GM21786 (cell line): Measurements from ENCODE around the gene TSPO.

ENCODE experiments used
- ATAC-seq: cut with Tn5 transposase; IDR thresholded peaks from one replicate; pipeline ENCODE4 v1.9.1; 2021; ENCODE audit not compliant: unreplicated experiment

The TSPO gene

DNA sequence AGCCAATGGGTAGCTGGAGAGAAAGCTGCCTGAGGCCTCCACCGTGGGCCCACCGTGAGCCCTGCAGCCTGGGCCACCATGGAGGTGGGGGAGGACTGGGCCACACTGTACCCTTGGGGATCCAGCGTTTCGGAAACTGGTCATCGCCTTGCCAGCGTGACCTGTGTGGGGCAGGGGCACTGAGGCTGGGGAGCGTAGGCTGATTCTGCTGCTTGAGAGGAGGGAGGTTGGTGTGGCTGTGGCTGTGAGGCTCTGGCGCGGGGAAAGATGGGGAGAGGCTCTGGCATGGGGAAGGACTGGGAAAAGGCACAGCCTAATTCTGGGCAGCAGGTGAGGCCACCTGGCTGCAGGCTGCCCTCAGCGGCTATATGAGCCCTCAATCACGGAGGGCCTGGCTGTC, 48.2 kb downstream of the TSPO start:
- ATAC-seq: no peak

DNA sequence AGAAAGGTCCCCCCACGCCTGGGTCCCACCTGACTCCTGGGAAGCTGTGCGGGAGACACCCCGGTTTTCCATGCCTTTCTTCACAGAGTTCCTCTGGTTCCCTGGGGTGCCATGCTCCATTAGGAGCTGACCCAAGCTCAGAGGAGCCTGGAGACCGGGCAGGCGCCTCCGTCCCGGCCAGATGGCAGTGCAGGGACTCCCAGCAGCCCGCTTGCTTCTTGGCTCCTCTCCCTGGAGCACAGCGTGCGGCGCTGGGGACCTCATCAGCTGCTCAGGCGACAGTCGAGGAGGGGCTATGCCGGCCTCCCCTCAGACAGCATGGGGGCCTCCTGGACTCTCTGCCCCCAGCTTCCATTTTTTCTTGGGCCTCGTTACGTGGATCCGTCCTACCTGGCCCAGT, 48.7 kb downstream of the TSPO start:
- ATAC-seq: no peak

DNA sequence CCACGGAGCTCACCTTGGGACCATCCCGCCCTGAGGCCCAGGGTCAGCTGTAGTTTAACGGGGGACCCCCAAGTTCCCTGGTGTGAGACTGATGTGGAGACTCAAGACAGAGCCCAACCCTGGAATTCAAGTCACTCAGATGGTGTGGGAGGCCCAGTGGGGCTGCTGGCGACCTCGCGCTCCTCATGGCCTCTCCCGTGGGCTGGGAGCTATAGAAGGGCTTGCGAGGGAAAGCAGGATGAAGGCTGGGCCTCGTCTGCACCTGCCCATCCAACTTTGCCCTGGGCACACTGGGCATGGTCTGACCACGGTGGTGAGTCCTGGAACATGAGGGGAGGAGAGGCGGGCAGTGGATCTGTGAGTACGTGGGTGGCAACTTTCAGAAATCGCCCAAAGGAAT, 49.2 kb downstream of the TSPO start:
- no peak for ATAC-seq

DNA sequence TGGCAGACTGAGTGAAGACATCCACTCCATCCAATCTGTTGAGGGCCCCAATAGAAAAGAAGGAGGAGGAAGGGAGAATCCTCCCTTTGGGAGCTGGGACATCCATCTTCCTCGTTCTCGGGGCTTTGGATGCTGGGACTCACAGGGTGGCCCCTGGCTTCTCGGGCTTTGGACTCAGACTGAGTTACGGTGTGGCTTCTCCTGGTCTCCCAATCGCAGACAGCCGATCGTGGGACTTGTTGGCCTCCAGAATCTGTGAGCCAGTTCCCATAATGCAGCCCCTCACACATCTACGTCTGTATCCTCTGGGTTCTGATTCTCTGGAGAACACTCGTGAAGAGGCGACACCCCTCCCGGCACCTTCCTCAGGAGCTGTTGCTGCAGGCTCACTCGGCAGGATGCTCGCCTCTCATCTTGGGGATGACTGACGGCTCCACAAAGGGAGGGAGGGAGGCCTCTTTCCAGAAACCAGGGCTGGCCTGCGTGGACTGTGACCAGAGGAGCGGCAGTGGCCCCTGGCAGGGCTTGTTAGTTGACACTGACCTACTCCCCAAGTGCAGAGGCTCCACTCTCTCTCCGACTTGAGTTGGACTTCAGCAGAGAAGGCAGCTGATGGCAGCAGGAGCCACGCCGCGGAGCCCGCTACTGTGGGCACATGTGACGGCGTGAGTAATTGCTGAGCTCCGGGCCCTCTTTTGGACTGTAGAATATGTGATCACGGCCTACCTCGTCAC, 50.3 kb downstream of the TSPO start:
- ATAC-seq: no peak

DNA sequence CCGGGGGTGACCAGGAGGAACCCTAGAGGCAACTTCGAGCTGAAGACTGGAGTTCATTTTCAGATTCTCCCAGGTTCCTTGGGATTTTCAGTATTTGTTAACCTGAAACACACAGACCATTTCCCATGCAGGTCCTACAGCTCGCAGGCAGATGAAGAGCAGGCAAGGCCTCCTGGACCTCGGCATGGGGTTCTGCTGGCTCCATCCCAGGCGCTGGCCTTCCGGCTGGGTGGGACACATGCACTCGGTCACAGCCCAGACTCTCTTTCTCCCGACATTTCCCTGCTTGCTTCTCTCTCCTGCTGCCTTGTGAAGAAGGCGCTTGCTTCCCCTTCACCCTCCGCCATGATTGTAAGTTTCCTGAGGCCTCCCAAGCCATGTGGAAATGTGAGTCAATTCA, 51.0 kb downstream of the TSPO start:
- no peak for ATAC-seq

DNA sequence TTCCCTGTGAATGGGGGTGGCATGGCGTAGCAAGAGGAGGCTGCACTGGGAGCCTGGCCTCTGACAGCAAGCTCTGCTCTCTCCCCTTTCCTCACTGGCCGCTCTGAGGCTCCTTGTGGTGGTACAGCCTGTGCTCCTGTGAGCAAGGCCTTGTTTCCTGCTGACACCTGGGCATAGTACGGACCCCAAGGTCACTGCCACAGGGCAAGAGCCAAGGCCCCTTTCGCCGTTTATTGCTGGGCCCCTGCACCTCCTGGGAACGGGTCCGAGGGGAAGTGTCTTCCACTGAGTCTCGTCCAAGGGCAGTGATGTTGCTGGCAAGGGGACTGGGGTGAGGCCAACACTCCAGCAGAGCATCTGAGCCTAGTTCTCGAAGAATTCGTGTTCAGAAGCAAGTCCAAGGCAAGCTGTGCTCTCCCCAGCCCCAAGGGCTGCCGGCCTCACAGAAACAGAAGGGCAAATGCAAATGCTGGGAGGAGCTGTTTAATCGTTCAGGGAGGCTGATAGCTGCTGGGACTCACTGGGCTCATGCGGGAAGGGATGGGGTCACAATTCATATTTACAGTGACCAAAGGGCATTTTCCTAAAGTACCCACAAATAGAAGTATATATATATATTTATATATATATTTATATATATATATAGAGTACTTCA, 51.5 kb downstream of the TSPO start:
- ATAC-seq: no peak

DNA sequence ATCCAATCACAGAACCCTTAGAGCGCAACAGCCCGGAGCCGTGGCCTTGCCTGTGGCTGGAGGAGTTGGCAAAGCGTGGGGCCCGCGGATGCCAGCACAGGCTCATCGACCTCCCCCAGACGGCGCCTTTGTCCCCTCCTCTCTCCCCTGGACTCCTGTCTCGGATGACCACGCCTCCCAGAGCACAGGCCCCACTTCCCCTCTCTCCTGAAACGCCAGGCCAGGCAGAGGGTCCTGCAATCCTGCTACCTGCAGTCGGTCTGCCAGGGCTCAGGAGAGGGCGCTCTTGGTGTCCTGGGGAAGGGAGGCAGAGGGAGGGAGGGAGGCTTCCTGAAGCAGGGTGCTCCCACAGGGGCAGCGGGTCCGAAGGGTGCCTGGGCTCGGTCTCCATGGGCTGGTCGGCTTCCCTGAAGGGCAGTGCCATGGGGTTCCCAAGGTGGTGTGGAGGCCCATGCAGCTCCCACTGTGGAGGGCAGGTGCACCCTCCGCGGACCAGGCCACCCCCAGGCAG, 52.2 kb downstream of the TSPO start:
- no peak for ATAC-seq

DNA sequence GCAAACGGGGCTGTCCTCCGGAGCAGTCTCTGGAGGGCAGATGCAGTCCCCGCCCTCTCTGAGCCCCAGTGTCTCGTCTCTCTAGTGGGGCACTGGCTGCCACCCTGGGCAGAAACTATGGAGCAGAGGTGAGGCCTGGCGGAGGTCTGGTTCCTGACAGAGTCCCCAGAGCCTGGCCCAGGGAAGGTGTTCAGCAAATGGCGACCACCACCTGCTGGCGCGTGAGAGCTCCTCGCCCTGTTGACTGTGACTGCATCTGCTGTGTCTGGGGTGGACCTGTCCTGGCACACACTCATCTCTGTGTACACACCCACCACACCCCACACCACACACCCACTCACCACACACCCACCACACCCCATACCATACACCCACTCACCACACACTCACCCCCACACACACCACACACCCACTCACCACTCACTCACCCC, 53.9 kb downstream of the TSPO start:
- ATAC-seq: no peak

DNA sequence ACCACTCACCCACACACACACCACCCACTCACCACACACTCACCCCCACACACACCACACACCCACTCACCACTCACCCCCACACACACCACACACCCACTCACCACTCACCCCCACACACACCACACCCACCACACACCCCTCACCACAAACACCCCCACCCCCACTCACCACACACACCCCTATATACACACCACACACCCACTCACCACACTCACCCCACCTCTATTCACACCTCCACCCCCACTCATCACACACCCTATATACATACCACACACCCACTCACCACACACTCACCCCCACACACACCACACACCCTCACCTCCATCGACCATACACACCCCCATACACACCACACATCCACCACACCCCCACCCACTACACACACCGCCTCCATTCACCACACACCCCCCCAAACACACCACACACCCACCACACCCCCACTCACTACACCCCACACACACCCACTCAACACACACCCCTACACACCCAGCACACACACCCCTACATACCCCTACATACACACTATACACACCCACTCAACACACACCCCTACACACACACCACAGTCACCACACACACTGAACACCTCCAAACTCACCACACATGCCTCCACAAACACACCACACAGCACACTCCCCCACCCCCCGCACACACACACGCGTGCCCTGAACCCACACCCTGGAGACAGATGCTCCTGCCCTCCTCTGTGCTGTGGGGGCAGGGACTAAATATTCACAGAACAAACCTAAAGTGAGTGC, 54.6 kb downstream of the TSPO start:
- no peak for ATAC-seq

DNA sequence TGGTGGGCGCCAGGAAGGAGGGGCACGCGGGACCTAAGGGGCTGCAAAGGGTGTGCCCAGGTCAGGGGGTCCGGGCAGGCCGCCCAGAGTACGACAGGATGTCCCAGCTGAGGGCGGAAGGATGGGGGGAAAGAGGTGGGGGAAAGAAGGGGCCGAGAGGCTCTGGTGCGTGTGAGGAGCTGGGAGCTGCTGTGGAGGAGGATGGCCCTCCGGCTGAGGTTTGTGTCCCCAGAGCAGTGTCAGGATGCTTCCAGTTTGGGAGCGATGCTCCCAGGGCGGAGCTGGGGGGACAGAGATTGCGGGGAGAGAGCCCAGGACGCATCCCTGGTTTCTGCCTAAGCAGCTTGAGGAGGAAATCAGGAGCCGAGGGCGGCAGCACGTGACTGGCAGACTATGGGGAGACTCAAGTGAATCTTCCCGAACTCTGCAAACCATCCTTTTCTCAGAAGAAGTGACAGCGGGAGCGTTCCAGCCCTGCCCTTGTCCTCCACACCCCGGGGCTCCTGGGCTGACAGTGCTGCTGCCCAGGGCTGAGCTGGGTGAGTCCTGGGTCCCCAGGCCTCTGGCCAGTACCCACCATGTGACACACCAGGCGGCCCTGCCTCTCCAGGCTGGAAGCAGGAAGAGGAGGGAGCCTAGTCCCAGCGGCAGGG, 55.3 kb downstream of the TSPO start:
- ATAC-seq: no peak

DNA sequence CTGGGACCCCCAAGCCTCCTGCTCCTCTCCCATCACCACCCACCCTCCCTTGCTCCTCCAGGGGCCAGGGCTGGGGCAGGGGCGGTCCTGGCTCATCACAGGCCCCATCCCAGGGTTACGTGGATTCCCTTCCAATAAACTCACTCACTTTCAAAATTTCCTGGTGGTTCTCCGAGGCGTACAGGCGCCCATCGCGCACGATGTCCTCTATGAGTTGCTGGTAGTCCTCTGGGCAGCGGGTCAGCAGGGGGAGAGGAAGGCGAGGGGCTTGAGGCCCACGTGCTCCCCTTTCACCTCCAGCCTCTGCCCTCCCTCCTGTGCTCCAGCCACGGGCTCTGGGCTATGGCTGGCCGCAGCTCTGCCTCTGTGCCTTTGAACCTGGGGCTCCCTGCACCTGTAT, 56.0 kb downstream of the TSPO start:
- ATAC-seq: no peak

DNA sequence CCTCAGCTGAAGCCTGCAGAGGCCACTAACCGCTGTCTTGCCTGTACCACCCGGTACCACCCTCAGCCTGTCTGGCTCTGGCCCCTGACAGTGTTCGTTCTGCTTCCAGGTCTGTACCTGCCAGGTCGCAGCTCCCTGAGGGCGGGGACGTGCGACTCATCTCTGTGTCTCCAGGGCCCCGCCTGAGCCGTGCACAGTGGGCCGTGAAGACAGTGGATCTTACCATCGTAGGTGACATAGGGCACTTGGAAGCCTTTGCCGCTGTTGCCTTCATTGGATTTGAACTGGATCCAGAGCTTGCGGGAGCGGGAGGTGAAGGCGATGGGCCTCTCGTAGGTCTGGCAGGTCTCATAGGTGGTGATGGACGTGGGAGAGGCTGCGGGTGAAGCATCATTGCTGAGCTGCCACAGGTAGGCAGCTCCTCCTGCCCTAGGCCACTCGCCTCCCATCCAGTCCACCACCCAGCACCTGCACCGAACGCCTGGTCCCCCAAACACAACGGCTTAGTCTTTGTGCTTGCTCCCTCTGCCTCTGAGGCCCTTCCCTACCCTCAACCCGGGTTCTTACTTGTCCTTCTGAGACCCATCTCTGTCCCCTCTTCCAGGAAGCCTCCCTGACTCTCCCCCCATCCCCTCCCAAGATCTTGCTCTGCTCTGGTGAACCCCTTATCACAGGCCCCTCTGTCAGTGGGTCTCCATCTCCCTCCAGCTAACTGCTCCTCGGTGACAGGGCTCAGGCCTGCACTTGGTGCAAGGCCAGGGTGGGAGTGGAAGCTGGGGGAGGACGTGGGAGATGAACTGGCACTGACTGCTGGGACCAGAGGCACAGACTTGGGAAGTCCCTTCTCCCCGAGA, 56.7 kb downstream of the TSPO start:
- no peak for ATAC-seq

DNA sequence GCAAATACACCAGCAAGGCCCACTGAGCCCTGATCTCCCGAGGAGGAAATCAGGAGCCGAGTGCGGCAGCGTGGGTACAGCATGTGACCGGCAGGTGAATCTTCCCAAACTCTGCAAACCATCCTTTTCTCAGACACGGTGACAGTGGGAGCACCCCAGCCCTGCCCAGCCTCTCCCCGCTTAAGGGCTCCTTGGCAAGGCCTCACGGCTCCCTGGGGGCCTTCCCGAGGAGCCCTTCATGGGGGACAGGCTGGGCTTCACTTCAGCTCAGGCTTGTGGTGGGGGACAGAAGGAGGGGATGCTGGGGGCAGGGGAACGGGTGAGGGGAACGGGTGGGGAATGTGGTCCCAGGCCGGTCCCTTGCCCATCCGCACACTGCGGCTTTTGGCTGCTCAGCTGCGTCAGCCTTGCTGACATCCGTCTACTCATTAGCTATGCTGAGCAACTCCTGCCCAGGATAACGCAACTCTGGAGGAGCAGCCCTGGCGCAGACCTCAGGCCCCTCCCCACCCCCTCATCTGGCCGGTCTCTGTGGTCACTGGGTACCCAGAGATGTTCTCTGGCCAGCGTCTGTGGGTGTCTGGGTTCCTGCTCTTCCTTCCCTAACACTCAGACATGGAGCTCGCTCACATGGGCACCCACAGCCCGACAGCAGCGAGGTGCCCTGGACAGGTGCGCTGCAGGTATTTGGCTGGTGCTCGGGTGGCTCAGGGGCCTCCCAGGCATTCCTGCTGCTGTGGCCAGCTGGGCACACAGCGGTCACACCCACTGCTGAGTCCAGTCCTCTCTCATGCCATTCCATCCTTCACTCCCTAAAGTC, 57.6 kb downstream of the TSPO start:
- ATAC-seq: no peak

DNA sequence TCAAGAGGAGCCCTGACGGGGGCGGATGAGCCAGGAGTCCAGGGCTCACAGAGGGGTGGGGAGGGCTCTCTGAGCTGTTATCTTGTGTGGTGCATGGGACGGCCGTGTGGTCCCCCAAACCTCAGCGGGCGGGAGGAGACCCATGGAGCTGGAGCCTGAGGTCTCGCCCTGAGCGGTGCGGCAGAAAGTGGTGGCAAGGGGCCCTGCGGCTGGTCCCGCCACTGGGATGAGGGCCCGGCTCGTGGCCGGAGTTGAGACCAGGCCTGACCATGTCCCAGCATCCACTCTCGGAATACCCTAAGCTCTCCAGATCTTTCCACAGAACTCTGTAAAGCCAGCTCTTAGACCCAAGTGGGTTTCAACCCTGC, 58.1 kb downstream of the TSPO start:
- ATAC-seq: no peak

DNA sequence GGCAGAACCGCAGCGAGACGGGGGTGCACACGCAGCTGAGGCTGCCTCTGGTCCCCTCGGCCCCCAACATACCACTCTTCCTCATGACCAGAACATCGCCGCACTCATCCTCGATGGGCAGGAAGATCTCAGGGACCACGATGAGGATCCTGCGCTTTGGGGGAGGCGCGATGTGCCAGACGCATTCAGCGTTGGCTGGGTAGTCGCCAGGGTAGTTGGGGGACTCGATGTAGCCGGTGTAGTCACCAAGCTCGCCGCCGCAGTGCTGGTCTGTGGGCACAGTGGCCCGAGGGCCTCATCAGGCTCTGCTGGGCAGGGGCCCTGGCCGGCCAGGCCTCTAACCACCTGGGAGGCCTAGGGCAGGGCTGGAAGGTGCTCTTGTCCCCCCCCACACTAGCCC, 58.6 kb downstream of the TSPO start:
- no peak for ATAC-seq

DNA sequence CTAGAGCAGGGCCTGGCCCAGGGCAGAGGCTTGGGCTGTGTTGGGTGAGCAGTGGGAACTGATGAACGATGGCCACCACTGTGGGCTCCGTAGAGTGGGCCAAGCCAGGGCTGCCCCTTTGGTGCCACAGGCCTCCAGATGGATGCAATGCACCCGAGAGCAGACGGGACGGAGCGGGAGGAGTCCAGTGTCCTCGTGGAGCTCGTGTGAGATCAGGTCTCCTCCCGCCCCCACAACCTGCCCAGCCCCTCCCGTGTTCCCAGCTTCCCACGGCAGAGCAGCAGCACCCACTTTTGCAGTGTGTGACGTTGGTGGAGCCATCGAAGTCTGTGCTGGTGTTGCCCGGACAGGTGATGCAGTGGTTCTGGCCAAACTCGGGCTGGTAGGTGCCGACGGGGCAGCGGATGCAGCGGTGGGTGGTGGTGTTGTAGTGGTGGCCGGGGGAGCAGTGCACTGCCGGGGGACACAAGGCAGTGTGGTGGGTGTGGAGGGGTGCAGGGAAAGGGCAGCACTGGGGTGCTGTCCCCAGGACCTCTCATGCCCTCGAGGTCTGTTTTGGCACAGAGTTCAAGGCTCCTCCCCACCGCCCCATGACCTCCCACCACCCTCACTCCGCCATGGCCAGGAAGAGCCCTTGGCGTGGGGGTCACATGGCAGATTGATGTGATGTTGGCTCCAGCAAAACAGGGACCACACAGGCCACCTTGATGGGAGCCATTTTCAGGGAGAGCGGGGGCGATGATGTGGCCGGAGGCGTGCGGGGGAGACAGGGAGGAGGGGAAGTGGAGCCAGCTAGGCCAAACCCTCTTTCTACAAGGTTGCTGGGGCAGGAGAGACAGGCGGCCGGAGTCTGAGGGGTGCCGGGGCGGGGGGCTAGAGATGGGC, 59.5 kb downstream of the TSPO start:
- ATAC-seq: no peak

DNA sequence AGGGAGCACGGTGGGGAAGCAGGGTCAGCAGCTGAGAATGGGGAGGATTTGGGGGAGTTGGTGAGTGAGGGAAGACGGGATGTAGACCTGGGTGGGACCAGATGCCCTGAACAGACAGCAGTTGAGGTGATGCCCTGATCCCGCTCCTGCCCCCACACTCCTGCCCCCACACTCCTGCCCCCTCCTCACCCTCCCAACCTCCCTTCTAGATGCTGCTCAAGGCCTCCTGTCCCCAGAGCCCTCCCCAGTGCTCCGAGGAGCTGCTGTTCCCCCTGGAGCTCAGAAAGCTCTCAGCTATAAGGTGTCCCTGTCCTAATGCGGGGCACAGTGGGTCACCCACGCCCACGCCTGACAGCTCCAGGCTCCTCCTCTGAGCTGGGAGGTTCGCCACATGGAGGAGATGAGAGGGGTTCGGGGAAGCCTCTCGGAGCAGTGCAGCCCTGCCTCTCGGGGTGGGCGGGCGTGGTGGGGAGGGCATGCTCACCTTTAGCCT, 60.6 kb downstream of the TSPO start:
- no peak for ATAC-seq

DNA sequence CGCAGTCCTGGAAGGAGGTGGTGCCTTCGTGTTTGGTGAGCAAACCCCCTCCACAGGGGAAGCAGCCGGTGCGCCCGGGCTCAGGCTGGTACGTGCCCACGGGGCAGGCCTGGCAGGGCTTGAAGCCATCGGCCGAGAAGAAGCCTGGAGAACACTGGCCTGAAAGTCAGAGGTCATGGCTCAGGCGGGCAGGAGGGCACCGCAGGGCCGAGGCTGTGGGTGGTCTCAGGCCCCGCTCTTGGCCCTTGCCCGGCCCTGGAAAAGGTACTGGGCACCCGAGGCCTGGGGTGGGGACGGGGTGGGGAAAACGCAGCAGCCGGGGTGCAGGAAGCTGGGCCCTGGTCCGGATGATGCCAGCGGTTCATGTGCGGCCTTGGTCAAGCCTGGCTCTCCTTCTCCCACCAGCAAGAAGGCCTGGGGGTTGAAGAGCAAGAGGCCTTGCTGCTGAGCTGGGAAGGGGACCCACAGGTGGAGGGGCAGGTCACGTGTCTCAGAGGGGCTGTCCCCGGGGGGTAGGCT, 61.1 kb downstream of the TSPO start:
- ATAC-seq: no peak
